ENCODE results near the gene PRDM11. TPM values are rescaled to one million over a fixed set of nuclear protein-coding genes. Genes with fewer than 3 reads are reported as not detected.
"Not testable (repeated sequence)": the region's sequence is repeated elsewhere in the genome, so short reads cannot be mapped to it uniquely, and the experiment has no call there.

The PRDM11 gene
- total RNA-seq, 1 donor from 2014 or later: 1.9 TPM

DNA sequence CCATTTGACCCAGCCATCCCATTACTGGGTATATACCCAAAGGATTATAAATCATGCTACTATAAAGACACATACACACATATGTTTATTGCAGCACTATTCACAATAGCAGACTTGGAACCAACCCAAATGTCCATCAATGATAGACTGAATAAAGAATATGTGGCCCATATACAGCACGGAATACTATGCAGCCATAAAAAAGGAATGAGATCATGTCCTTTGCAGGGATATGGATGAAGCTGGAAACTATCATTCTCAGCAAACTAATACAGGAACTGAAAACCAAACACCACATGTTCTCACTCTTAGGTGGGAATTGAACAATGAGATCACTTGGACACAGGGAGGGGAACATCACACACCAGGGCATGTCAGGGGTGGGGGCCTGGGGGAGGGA is 102.9 kb downstream of the PRDM11 start:
- DNase-seq (ENCODE audit: low spot score); H3K4me1 Mint-ChIP-seq (ENCODE audit: low read depth); H3K9me3 Mint-ChIP-seq; H3K27me3 Mint-ChIP-seq (ENCODE audit: low read depth); H3K36me3 Mint-ChIP-seq (ENCODE audit: low read depth); intact Hi-C loops (cut with micrococcal nuclease); H3K27ac Mint-ChIP-seq; H3K4me3 Mint-ChIP-seq (ENCODE audit: low read depth): not testable (repeated sequence)

DNA sequence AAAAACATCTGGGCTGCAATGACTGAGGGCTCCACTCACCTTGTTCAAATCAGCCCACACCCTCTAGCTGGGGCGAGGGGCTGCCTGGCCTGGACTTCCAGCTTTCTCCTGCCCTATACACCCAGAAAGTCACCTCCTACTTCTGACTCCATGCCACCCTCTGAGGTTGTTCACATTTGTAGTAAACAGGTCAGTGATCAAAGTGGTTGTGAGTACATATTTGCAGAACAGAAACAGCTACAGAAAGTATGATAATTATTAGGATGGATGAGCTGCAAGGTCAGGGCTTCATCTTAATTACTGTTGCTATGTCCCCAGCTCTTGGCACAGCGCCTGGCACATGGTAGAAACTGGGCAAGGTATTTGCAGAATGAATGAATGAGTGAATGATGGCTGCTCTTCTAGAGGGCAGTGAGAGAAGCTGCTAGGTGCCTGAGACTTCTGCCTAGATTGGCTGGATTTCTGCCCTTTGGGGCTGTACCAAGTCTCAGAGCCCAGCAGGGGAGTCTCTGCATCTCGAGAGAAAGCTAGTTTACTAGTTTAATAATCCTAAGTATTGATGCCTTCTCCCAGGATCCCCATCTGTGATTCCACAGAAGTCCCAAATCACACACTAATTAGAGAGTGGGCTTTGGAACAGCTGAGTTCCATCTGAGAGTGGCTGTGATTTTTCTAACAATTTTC is 103.7 kb downstream of the PRDM11 start:
- Mint-ChIP-seq H3K4me1 (ENCODE audit: low read depth) (peaks cover 3% of the 10 kb centered on the region), H3K27ac (no peak overlapping the region), H3K36me3 (ENCODE audit: low read depth) (no peaks in the 10 kb centered on the region), H3K27me3 (ENCODE audit: low read depth) (peaks cover 2% of the 10 kb centered on the region), H3K9me3 (no peaks in the 10 kb centered on the region), H3K4me3 (ENCODE audit: low read depth) (no peak overlapping the region)
- intact Hi-C loops (cut with micrococcal nuclease): no loop called here
- DNase-seq (ENCODE audit: low spot score): no peak

DNA sequence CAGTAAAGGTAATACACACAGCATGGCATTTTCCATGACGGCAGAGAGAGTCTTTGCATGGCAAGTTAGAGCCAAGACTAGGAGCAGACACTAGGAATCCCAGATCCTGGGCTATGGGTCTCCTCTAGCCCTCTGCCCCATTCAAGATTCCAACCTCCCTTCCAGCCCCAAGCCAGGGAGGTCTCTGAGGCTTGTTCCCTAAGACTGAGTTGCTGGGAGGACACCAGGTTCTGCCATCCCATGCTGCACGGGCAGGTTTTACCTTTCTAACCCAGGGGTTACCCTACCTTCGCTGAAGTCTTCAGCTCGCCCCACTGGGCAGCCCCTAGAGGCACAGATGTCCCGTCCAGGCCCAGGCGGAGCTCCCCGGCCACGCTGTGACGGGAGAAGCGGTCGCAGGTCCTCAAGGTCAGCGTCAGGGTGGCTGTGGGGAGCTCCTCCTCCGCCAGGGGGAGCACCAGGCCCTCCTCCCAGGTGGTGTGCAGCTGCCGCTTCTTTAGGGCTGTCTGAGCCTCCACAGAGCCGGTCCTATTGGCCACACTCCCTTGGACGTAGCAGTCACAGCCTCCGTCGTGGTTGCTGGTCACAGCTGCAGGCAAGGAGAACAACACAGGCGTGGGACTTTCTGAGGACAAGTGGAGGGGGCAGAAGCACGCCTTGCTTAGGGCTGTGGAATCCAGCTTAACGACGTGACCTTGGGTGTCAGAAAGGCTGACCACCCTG is 105.9 kb downstream of the PRDM11 start:
- Mint-ChIP-seq H3K9me3 (no peaks in the 10 kb centered on the region), H3K4me3 (ENCODE audit: low read depth) (no peak overlapping the region), H3K27ac (no peak overlapping the region), H3K4me1 (ENCODE audit: low read depth) (peaks cover 3% of the 10 kb centered on the region), H3K27me3 (ENCODE audit: low read depth) (peaks cover 2% of the 10 kb centered on the region), H3K36me3 (ENCODE audit: low read depth) (no peaks in the 10 kb centered on the region)
- intact Hi-C loops (cut with micrococcal nuclease): no loop called here
- DNase-seq (ENCODE audit: low spot score): no peak

DNA sequence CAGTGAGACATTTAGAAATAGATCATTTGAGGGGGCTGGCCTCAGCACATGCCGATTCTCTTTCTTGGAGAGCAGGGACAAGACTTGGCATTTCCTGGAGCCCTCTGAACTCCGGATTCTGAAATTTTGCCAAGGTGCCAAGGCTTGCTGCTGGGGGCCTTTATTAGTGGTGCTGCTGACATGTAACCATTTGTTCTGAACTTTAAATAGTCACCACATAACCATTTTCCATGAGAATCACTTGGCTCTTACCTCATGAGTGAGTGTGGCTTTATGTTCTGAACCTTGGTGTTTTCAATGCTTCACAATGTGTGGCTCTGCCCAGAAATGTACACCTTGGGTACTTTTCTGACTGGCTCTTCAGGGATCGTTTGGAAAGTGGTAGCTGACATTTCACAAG is 106.4 kb downstream of the PRDM11 start:
- intact Hi-C loops (cut with micrococcal nuclease): no loop called here
- peaks cover 3% of the 10 kb centered on the region for H3K4me1 Mint-ChIP-seq (ENCODE audit: low read depth)
- H3K9me3 Mint-ChIP-seq: no peaks in the 10 kb centered on the region
- H3K36me3 Mint-ChIP-seq (ENCODE audit: low read depth): no peaks in the 10 kb centered on the region
- peaks cover 2% of the 10 kb centered on the region for H3K27me3 Mint-ChIP-seq (ENCODE audit: low read depth)
- no peak overlapping the region for H3K27ac Mint-ChIP-seq
- H3K4me3 Mint-ChIP-seq (ENCODE audit: low read depth): no peak overlapping the region
- no peak for DNase-seq (ENCODE audit: low spot score)

DNA sequence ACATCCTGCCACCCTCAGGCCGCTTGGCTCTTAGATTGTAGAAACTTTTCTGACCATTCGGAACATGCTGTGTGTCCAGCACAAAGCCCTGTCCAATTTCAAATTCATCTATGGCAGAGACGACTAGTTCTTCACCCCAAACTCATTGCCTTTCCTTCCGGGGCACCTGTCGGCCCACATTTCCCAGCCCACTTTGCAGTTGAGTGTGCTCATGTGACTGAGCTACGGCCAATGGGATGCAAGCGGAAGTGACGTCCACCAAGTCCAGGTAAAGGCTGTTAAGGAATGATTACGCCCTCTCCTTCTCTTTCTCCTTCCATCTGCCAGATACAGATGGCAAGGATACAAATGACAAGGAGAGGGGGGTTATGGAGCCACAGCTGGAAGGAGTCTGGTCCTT is 107.2 kb downstream of the PRDM11 start:
- peaks cover 3% of the 10 kb centered on the region for H3K4me1 Mint-ChIP-seq (ENCODE audit: low read depth)
- no peaks in the 10 kb centered on the region for H3K9me3 Mint-ChIP-seq
- no peaks in the 10 kb centered on the region for H3K36me3 Mint-ChIP-seq (ENCODE audit: low read depth)
- no peak for DNase-seq (ENCODE audit: low spot score)
- no peak overlapping the region for H3K4me3 Mint-ChIP-seq (ENCODE audit: low read depth)
- H3K27me3 Mint-ChIP-seq (ENCODE audit: low read depth): no peaks in the 10 kb centered on the region
- no peak overlapping the region for H3K27ac Mint-ChIP-seq
- intact Hi-C loops (cut with micrococcal nuclease): no loop called here

DNA sequence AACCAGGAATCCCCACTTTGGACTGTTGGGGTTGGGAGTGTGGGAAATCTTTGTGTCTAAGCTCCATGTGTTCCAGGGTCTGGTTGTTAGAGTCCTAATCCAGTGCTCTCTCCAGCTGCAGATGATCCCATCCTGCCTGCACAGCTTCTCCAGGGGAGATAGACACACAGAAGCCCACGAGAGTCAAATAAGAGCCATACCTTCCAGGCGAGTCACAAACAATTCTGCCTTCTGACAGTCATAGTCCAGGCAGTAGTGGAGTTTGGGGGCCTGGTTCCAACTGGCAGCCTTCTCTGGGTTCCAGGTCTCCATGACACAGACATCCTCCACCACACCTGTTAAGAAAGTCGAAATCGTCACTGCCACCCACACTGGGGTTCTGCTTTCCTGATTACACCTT is 107.6 kb downstream of the PRDM11 start:
- intact Hi-C loops (cut with micrococcal nuclease): no loop called here
- no peaks in the 10 kb centered on the region for H3K27me3 Mint-ChIP-seq (ENCODE audit: low read depth)
- no peaks in the 10 kb centered on the region for H3K9me3 Mint-ChIP-seq
- DNase-seq (ENCODE audit: low spot score): no peak
- no peak overlapping the region for H3K4me3 Mint-ChIP-seq (ENCODE audit: low read depth)
- H3K4me1 Mint-ChIP-seq (ENCODE audit: low read depth): peaks cover under 1% of the 10 kb centered on the region
- no peaks in the 10 kb centered on the region for H3K36me3 Mint-ChIP-seq (ENCODE audit: low read depth)
- no peak overlapping the region for H3K27ac Mint-ChIP-seq

DNA sequence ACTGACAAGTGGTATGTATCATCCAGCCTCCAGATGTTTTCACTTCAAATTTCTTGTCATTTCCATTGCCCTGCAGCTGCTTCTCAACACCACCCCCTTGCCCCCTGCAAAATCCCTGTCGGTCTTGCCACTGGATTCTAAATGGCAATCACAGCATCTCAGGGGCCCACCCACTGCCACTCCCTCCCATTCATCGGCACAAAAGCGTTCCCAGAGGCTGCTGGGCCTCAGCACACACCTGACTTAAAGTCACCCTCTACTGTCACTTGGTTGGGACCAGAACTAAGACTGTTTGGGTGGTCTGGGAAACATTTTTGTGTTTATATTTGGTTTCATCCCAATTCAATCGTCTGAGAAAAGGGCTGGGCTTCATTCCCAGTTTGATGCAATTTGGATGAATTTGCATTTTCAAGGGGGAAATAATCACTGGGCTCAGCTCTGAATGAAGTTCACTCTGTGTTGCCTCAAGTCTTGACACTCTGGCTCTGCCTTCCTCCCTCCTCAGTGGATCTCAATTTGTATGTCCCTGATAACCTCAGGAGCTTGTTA is 112.6 kb downstream of the PRDM11 start:
- no peak for DNase-seq (ENCODE audit: low spot score)
- no peaks in the 10 kb centered on the region for H3K36me3 Mint-ChIP-seq (ENCODE audit: low read depth)
- no peaks in the 10 kb centered on the region for H3K4me1 Mint-ChIP-seq (ENCODE audit: low read depth)
- intact Hi-C loops (cut with micrococcal nuclease): no loop called here
- no peak overlapping the region for H3K27ac Mint-ChIP-seq
- H3K4me3 Mint-ChIP-seq (ENCODE audit: low read depth): no peak overlapping the region
- no peaks in the 10 kb centered on the region for H3K9me3 Mint-ChIP-seq
- H3K27me3 Mint-ChIP-seq (ENCODE audit: low read depth): peaks cover 3% of the 10 kb centered on the region

DNA sequence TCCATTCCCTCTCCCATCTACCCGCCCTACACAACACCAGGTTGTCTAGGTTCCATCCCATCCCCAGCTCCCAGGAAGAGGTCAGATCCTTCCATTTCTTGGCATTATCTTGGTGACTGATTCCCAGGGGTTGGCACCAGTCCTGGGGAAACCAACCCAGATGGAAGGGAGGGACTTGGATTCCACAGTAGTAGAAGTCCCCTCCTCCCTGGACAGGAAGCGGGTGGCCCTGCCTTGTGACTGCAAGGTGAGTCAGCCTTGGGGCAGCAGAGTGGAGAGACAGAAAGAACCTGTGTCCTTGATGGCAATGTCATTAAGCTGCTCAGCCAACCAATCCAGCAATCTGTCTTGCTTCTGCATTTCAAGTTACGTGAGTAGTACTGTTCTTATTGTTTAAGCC is 113.2 kb downstream of the PRDM11 start:
- no peaks in the 10 kb centered on the region for H3K4me1 Mint-ChIP-seq (ENCODE audit: low read depth)
- H3K36me3 Mint-ChIP-seq (ENCODE audit: low read depth): no peaks in the 10 kb centered on the region
- no peak overlapping the region for H3K27ac Mint-ChIP-seq
- H3K9me3 Mint-ChIP-seq: no peaks in the 10 kb centered on the region
- DNase-seq (ENCODE audit: low spot score): no peak
- H3K4me3 Mint-ChIP-seq (ENCODE audit: low read depth): no peak overlapping the region
- intact Hi-C loops (cut with micrococcal nuclease): no loop called here
- peaks cover 3% of the 10 kb centered on the region for H3K27me3 Mint-ChIP-seq (ENCODE audit: low read depth)

DNA sequence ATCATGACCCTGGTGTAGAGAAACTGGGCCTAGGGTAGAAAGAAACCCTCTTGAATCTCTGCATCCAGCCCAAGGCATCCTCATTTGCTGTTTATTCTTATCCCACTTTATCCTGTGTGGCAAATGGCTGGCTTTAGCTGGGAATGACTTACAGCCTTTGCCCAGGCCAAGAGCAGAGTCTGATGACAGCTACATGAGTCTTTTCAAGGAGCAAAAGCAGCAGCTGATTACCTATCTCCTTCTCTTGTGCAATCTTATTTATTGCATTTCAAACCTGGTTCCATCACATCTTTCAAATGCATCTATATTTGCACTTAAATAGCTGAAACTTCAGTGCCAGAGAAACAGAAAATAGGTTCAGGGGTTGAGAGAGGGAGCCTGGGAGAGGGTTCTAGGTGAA is 113.6 kb downstream of the PRDM11 start:
- no peaks in the 10 kb centered on the region for H3K9me3 Mint-ChIP-seq
- H3K36me3 Mint-ChIP-seq (ENCODE audit: low read depth): no peaks in the 10 kb centered on the region
- H3K4me1 Mint-ChIP-seq (ENCODE audit: low read depth): no peaks in the 10 kb centered on the region
- intact Hi-C loops (cut with micrococcal nuclease): no loop called here
- H3K27ac Mint-ChIP-seq: no peak overlapping the region
- no peak for DNase-seq (ENCODE audit: low spot score)
- peaks cover 3% of the 10 kb centered on the region for H3K27me3 Mint-ChIP-seq (ENCODE audit: low read depth)
- no peak overlapping the region for H3K4me3 Mint-ChIP-seq (ENCODE audit: low read depth)

DNA sequence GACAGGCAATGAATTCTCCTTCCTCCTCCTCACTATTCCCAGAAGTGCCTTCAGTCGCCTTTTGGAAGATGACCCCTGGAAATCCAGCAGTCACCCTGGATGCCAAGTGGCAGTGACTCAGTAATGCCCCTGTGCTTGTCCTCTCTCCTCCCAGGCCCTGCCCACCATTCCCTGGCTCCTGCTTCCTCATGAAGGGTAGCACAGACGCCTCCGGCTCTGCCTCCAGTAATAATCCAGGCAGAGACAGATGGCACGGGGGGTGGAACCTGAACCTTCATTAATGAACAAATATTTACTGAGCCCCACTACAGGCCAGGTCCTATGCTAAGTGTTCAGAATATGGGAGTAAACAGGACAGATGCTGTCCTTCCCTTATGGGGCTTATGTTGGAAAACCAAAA is 116.5 kb downstream of the PRDM11 start:
- no peak overlapping the region for H3K4me3 Mint-ChIP-seq (ENCODE audit: low read depth)
- intact Hi-C loops (cut with micrococcal nuclease): no loop called here
- no peaks in the 10 kb centered on the region for H3K9me3 Mint-ChIP-seq
- no peaks in the 10 kb centered on the region for H3K36me3 Mint-ChIP-seq (ENCODE audit: low read depth)
- no peaks in the 10 kb centered on the region for H3K4me1 Mint-ChIP-seq (ENCODE audit: low read depth)
- DNase-seq (ENCODE audit: low spot score): no peak
- H3K27ac Mint-ChIP-seq: no peak overlapping the region
- peaks cover 3% of the 10 kb centered on the region for H3K27me3 Mint-ChIP-seq (ENCODE audit: low read depth)

DNA sequence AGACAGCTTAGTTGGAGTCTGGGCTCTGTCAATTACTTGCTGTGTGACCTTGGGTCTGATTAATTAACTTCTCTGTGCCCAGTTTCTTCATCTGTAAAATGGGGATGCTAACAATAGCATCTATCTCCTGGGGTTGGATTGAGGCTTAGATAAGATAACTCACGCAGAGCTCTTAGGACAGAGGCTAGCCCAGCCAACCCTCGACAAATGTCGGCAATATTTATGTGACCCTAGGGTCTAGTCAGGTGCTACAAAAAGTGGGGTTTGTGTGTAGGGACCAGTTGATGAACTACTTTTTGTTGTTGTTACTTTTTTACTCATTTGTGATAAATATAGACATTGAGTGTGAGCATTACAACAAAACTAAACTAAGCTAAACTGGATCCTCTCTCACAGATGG is 117.3 kb downstream of the PRDM11 start:
- no peaks in the 10 kb centered on the region for H3K4me1 Mint-ChIP-seq (ENCODE audit: low read depth)
- intact Hi-C loops (cut with micrococcal nuclease): no loop called here
- peaks cover 4% of the 10 kb centered on the region for H3K27me3 Mint-ChIP-seq (ENCODE audit: low read depth)
- no peak overlapping the region for H3K4me3 Mint-ChIP-seq (ENCODE audit: low read depth)
- H3K36me3 Mint-ChIP-seq (ENCODE audit: low read depth): no peaks in the 10 kb centered on the region
- no peak overlapping the region for H3K27ac Mint-ChIP-seq
- no peaks in the 10 kb centered on the region for H3K9me3 Mint-ChIP-seq
- DNase-seq (ENCODE audit: low spot score): no peak

DNA sequence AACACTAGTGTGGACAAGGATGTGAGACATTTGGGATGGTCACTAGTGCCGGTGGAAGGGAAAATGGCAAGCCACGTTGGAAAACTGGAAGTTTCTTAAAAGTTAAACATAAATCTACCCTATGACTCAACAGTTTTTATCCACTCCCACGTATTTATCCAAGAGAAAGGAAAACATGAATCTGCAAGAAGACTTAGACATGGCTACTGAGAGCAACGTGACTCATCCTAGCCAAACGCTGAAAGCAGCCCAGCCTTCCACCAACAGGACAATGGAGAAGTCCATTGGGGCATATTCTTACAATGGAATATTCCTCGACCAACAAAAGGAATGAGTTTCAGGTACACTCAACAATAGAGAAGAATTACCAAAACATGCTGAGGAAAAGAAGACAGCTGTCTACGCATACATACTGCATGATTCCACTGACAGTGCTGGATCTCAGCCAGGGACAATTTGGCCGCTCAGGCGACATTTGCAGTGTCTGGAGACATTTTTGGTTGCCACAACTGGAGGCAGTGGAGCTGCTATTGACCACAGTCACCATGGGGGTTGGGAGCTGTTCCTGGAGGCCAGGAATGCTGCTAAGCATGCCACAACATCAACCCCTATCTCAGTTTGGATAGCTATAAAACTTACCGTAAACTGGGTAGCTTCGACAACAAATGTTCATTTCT is 118.5 kb downstream of the PRDM11 start:
- H3K4me1 Mint-ChIP-seq (ENCODE audit: low read depth): no peaks in the 10 kb centered on the region
- H3K9me3 Mint-ChIP-seq: no peaks in the 10 kb centered on the region
- H3K27me3 Mint-ChIP-seq (ENCODE audit: low read depth): peaks cover 8% of the 10 kb centered on the region
- no peak overlapping the region for H3K27ac Mint-ChIP-seq
- no peak overlapping the region for H3K4me3 Mint-ChIP-seq (ENCODE audit: low read depth)
- no peak for DNase-seq (ENCODE audit: low spot score)
- intact Hi-C loops (cut with micrococcal nuclease): no loop called here
- no peaks in the 10 kb centered on the region for H3K36me3 Mint-ChIP-seq (ENCODE audit: low read depth)

Data from activated T-helper 2 cell treated with anti-CD3 and anti-CD28 coated beads, Interferon-gamma antibody, Interleukin-2, Interleukin-4, amounts not matched to agents 10 μg/mL and 5 μg/mL and 100 μg/mL, durations not matched to agents 14 hours and 24 hours and 36 hours (primary cell).